ENCODE data around the gene SPIB.

GRCh38 chr19:50406829-50407228, 11.9 kb upstream of the SPIB start:
- no peak for TF ChIP-seq CTCF (IDR thresholded peaks at IDR 0.05)
- TF ChIP-seq POLR2A (IDR thresholded peaks at IDR 0.05): no peak
